HG02571 (cell line): ENCODE measurements around the gene HP.
"Not testable (repeated sequence)": the region's sequence is repeated elsewhere in the genome, so short reads cannot be mapped to it uniquely, and the experiment has no call there.

Source experiments
- ATAC-seq: cut with Tn5 transposase; IDR thresholded peaks from one replicate; pipeline ENCODE4 v1.9.1; 2021; ENCODE audit warnings: mild to moderate bottlenecking, moderate library complexity; ENCODE audit not compliant: unreplicated experiment

Gene HP

DNA sequence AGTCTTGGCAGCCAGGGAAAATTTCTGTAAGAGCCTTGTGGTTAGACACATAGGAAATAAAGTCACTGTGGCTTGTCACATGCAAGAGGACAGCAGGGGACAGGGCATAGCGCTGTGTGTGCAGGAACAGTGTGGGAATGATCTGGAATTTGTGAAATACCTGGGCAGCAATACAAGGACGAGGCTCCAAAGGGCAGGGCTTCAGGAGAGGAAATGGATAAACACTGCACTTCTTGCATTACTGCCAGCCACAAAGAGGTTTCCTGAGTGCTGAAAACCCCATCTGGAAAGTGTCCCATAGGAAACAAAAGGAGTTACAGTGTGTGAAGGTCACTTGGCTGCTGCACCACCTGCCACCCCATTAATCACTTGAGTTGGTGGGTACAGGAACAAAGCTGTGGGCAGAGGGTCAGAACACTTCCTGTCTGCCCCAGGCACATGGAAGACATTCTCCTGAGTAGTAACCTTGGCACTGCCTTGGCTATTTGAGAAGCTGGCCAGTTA lies 12.1 kb upstream of the HP start:
- no peak for ATAC-seq

DNA sequence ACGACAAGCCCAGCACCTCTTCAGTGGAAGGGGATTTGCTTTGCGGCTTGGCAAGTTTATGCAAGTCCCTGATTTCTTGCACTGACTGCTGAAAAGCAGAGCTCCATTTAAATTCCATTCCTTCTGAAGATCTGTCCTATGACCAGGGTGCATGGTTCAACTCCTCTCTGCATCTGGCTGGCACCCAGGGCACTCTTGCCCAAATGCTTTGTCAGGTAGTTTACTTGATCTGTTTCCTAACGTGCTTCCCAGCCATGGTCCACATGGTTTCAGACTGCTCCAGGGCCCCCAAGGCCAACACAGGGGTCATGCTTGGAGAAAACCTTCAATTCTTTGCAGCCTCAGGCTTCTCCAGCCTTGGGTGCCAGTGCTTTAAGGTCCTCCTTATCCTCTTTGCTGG lies 11.2 kb upstream of the HP start:
- no peak for ATAC-seq

DNA sequence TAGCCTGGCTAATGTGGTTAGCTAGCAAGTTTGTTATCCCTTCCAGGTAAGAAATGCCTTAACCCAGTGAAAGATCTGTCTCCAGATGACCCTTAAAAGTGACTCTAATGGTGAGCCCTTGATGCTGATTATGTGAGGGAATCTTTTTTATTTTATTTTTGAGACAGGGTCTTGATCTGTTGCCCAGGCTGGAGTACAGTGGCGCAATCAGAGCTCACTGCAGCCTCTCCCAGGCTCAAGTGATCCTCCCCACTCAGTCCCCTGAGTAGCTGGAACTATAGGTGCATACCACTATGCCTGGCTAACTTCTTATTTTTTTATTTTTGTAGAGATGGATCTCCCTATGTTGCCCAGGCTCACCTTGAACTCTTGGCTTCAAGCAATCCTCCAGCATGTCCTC lies 10.8 kb upstream of the HP start:
- no peak for ATAC-seq

DNA sequence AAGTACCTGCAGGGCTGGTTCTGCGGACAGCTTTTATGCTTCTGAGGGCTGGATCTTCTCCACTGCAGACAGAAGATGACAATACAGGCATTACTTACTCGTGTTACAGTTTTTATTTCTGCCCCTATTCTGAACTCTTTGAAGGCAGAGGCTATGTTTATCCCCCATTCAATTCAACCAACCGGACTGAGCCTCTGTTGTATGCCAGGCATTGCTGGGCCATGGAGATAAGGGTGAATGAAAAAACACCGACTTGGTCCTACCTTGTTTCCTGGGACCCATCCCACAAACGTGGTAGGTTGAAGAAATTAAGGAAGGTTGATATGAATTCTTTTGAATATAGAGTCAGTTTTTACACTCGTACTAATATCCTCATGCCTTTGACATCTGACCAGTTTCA lies 10.0 kb upstream of the HP start:
- ATAC-seq, result no peak

DNA sequence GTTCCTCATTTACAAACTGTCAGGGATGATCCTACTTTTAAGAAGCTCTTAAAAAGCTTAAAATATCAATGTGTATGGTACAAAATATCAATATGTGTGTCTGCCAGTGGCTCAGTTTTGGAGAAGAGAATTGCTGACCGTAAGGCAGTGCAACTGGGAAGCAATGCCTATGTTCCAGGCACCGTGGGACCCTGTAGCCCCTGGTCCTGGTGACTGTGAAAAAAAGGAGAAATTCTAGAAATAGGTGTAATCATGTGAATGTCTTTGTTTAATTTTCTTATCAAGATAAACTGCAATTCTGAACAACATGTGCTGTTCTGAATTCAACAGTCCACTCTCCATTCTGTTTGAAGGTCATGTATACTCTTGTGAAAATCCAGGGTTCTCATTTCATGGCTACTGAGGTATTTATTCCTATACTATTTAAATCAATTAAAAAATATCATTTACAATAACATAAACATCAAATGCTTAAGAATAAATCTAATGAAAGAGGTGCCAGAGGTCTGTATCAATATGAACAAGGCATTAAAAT lies 9.4 kb upstream of the HP start:
- no peak for ATAC-seq

DNA sequence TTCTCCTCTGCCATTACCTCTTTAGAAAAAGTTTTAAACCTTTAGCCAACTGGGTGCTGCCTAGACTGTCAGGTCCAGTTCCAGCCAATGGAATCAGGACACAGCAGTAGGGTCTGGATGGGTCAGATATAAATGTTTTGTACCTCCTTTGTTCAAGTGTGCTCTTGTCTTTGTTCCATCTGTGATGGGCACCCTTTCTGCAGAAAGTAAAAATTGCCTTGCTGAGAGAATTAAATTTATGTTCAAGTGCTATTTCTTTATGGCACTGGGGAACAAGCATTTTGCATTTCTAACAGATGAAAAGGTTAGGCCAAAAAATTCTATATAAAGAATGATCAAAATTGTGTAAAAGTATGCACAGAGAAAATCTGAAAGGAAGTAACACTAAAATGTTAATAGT lies 5.2 kb upstream of the HP start:
- ATAC-seq, result no peak

DNA sequence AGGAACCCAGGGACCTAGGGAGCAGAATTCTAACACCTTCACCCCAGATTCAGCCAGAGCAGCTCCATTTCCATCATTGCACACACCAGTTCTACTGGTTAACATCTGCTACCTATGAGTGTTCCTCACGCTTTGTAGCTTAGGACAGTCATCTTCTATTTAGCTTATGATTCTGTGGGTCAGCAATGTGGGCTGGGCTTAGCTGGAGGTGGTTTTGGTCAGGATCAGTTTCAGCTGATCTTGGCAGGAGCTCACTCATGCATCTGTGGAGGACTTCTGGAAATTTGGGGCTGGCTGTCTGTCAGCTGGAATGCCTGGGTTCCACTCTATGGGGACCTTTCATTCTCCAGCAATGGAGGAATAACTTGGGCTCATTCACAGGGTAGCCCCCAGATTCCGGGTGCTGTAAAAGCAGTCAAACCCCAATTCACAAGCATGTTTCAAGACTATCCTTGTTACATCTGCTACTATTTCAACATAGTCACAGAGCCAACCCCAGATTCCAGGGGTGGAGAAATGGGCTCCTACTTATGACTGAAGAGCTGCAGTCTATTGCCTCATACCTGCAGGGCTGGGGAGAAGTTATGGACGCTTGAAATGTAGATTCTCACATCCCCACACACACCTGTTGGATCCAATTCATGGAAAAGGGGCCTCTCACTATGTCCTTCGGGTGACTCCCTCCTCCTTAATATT lies 3.4 kb upstream of the HP start:
- no peak for ATAC-seq

DNA sequence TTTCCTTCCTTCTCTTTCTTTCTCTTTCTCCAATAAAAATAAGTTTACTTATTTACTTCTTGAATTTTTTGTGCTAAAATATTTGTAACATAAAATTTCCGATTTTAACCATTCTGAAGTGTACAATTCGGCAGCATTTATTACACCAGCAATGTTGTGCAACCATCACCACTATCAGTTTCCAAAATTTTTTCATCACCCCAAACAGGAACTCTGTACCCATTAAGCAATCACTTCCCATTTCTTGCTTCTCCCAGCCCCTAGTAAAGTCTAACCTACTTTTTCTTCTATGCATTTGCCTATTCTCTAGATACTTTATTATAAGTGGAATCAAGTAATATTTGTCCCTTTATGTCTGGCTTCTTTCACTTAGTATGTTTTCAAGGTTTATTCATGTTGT lies 2.5 kb upstream of the HP start:
- no peak for ATAC-seq

DNA sequence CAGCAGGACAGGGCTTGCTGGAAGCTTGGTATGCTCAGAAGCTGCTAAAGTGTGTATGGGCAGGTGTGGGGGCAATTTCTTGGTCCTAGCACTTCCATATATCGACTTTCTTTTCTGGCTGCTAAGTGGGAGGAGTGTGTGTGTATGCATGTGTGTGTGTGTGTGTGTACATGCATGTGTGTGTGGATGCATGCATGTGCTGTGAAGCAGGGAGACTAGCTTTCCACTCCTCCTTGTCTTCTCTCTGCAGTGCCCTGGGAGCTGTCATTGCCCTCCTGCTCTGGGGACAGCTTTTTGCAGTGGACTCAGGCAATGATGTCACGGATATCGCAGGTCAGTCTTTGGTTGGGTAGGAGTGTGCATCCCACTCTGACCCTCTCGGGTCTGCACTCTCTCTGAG lies 1.6 kb downstream of the HP start:
- ATAC-seq, result no peak

DNA sequence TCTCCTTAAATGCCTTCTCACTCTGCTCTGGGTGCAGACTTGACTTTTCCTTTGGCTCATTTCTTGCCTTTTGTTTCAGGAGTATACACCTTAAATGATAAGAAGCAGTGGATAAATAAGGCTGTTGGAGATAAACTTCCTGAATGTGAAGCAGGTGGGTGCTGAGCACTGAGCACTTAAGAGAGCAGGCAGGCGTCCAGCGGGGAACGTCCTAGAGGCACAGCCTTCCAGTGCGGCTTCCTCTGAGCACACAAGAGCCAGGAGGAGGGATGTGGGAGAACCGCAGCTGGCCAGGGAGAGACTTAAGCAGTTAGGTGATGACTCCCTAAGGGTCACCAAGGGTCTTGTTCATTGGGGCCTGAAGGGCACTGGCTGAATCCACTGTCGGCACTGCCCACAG lies 3.0 kb downstream of the HP start:
- ATAC-seq, result not testable (repeated sequence)

DNA sequence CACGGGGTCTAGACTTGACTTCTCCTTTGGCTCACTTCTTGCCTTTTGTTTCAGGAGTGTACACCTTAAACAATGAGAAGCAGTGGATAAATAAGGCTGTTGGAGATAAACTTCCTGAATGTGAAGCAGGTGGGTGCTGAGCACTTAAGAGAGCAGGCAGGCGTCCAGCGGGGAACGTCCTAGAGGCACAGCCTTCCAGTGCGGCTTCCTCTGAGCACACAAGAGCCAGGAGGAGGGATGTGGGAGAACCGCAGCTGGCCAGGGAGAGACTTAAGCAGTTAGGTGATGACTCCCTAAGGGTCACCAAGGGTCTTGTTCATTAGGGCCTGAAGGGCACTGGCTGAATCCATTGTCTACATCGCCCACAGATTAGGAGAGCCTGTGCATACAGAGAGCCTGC lies 4.8 kb downstream of the HP start:
- not testable (repeated sequence) for ATAC-seq

DNA sequence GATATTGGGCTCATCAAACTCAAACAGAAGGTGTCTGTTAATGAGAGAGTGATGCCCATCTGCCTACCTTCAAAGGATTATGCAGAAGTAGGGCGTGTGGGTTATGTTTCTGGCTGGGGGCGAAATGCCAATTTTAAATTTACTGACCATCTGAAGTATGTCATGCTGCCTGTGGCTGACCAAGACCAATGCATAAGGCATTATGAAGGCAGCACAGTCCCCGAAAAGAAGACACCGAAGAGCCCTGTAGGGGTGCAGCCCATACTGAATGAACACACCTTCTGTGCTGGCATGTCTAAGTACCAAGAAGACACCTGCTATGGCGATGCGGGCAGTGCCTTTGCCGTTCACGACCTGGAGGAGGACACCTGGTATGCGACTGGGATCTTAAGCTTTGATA lies 6.1 kb downstream of the HP start:
- no peak for ATAC-seq

DNA sequence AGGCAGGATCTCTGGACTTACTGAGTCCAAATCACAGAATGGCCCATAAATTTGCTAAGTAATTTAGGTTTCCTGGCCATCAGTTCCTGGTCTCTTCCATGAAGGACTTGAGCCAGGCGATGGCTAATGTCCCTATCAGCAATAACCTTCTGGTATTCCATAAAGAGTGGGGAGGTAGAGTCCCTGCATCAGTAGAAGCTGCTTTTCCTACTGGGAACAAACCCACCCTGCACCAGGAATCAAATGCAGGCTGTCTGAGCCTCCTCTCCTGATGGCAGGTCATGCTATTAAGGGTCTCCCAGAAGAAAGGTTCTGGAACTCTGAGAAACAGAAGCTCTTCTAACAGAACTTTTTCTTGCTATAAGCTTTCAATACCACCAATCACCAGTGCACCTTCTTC lies 7.3 kb downstream of the HP start:
- ATAC-seq, result no peak

DNA sequence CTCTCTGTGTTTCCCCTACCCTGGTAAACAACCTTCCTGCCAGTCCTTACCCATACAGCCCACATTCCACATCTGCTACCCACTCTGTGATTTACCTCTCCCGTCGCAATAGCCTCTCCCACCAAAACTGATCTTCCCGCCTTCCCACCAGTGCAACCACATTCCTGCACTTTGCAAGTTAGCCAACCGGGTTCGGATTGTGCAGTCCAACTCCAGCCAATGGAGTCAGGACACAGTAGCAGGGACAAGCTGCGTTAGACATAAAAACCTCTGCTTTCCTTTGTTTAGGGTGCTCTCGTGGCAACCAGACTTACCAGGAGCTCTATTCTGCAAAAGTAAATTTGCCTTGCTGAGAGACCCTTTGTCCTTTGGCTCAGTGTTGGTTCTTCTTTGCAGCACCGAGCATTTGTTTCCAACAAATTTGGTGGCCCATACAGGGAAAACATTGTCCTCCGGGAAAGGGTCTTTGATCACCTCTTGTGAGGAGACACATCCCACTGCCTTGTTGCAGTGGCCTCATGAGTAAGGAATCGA lies 10.1 kb downstream of the HP start:
- no peak for ATAC-seq

DNA sequence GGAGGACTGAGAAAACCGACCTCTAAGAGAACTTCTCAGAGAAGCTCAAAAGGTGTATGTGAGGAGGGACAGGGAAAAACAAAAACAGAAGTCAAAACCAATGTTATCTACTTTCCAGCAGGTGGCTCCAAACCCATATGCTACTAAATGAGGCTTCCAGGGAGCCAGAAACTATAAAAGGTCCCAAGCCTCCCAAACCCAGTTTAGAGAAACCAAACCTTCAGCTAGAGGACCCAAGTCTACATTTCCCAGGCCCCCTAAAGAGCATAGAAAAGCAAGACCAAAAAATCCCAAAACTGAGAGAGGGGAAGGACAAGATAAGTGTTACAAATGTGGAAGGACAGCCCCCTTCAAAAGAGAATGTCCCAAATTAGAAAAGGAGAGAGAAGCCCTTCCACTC lies 12.4 kb downstream of the HP start:
- no peak for ATAC-seq

DNA sequence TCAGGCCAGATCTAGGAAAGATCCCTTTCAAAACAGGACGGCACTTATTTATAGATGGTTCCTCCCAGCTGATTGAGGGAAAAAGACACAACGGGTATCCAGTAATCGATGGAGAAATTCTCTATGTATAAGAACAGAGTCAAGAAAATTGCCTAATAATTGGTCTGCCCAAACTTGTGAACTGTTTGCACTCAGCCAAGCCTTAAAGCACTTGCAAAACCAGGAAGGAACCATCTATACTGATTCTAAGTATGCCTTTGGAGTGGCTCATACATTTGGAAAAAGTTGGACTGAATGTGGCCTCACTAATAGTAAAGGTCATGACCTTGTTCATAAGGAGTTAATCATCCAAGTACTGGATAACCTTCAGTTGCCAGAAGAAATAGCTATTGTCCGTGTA lies 14.6 kb downstream of the HP start:
- no peak for ATAC-seq

DNA sequence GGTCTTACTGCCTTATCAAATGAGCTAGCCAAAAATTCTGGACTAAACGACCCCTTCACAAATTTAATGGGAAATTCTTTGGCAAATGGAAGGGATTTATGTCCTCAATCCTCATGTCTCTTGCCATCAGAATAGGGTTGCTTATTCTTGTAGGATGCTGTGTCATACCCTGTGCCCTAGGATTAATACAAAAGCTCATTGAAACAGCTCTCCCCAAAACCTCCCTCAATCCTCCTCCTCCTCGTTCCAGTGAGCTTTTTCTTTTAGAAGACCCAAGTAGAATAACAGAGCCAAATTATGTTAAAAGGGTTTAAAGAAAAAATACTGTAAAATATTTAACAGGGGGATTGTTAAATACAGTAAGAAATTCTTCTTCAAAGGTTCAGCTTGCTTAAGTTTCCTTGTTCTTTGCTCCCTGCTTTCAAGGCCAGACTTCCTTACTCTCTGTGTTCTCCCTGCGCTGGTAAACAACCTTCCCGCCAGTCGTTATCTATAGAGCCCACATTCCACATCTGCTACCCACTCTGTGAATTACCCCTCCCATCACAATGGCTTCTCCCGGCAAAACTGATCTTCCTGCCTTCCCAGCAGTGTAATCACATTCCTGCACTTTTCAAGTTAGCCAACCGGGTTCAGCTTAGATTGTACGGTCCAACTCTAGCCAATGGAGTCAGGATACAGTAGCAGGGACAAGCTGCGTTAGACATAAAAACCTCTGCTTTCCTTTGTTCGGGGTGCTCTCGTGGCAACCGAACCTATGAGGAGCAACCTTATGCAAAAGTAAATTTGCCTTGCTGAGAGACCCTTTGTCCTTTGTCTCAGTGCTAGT lies 18.4 kb downstream of the HP start:
- no peak for ATAC-seq

DNA sequence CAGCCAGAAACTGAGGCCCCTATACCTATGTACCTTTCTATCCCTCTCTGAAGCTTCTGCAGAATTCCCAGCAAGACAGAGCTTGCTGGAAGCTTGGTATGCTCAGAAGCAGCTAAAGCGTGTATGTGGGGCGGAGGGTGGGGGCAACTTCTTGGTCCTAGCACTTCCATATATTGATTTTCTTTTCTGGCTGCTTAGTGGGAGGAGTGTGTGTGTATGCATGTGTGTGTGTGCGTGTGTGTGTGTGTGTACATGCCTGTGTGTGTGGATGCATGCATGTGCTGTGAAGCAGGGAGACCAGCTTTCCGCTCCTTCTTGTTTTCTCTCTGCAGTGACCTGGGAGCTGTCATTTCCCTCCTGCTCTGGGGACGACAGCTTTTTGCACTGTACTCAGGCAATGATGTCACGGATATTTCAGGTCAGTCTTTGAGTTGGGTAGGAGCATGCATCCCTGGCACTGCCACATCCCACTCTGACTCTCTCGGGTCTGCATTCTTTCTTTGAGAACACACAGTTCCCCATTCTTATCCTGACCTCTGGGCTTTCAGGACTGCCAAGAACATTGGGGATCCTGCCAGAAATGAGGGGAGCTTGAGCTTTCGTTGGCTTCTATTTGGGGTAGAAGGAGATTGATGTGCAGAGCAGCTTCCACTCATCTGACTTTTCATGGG lies 19.4 kb downstream of the HP start:
- no peak for ATAC-seq

DNA sequence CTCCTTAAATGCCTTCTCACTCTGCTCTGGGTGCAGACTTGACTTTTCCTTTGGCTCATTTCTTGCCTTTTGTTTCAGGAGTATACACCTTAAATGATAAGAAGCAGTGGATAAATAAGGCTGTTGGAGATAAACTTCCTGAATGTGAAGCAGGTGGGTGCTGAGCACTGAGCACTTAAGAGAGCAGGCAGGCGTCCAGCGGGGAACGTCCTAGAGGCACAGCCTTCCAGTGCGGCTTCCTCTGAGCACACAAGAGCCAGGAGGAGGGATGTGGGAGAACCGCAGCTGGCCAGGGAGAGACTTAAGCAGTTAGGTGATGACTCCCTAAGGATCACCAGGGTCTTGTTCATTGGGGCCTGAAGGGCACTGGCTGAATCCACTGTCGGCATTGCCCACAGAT lies 20.8 kb downstream of the HP start:
- not testable (repeated sequence) for ATAC-seq

DNA sequence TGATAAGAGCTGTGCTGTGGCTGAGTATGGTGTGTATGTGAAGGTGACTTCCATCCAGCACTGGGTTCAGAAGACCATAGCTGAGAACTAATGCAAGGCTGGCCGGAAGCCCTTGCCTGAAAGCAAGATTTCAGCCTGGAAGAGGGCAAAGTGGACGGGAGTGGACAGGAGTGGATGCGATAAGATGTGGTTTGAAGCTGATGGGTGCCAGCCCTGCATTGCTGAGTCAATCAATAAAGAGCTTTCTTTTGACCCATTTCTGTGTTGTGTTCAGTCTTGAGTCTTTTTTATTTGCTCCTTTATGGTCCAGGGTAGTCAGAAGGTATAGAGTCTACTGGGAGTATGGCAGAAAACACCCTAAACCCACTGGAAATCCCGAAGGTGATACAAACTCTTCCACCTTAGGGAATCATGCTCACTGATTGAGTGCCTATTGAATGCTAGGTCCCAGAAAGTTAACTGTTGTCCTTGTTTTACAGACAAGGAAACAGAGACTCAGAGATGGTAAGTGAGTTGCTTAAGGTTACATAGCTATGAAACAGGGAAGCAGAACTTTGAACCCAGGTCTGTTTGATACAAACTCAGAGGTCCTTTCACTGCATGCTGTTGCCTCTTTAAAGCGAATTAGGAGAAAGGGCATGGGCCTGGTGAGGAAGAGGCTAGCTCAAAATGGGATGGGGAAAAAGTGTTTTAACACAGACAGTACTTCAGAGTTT lies 22.8 kb downstream of the HP start:
- ATAC-seq, result not testable (repeated sequence)
